Neuronal stem cell (in vitro differentiated cells): ENCODE data around the gene TREML4.

ENCODE experiments used
- DNase-seq: peaks from one replicate; pipeline ENCODE4 v3.0.0-alpha.2; 2013; ENCODE audit warnings: low spot score
- H2AFZ ChIP-seq: one replicate; pipeline ENCODE4 v1.6.1; 2013; ENCODE audit warnings: mild to moderate bottlenecking, low read length, inconsistent platforms
- H2AK5ac ChIP-seq: 2 replicates; pipeline ENCODE4 v1.6.1; 2013; ENCODE audit warnings: low read depth, mild to moderate bottlenecking, inconsistent platforms, low read length, moderate library complexity, mixed read lengths
- H2BK120ac ChIP-seq: 2 replicates; pipeline ENCODE4 v1.6.1; 2013; ENCODE audit warnings: low read depth, mild to moderate bottlenecking, inconsistent platforms, low read length, moderate library complexity, mixed read lengths
- H2BK12ac ChIP-seq: one replicate; pipeline ENCODE4 v1.6.1; 2013; ENCODE audit warnings: low read length, inconsistent platforms
- H2BK15ac ChIP-seq: 2 replicates; pipeline ENCODE4 v1.6.1; 2013; ENCODE audit warnings: mild to moderate bottlenecking, low read length, inconsistent platforms, mixed read lengths
- H2BK5ac ChIP-seq: one replicate; pipeline ENCODE4 v1.6.1; 2013; ENCODE audit warnings: inconsistent platforms, mild to moderate bottlenecking, low read length, moderate library complexity
- H3K14ac ChIP-seq: one replicate; pipeline ENCODE4 v1.6.1; 2013; ENCODE audit warnings: low read length, inconsistent platforms
- H3K18ac ChIP-seq: 2 replicates; pipeline ENCODE4 v1.6.1; 2013; ENCODE audit warnings: low read length, inconsistent platforms
- H3K23ac ChIP-seq: 2 replicates; pipeline ENCODE4 v1.6.1; 2013; ENCODE audit warnings: low read depth, mild to moderate bottlenecking, mixed read lengths, low read length, inconsistent platforms; ENCODE audit not compliant: poor library complexity
- H3K27ac ChIP-seq: replicated peaks from 3 replicates; pipeline ENCODE4 v1.5.1; 2013; ENCODE audit warnings: low read length, inconsistent platforms
- H3K27me3 ChIP-seq, 3 experiments: 2 replicates each; pipeline ENCODE4 v1.6.1; 2013; ENCODE audit warnings: low read length in 3 of 3, mild to moderate bottlenecking in 2 of 3, inconsistent platforms in 1 of 3, low read depth in 1 of 3, mixed read lengths in 1 of 3, moderate library complexity in 1 of 3; ENCODE audit not compliant: control insufficient read depth in 3 of 3, insufficient read depth in 3 of 3
- H3K36me3 ChIP-seq, 2 donors: replicated peaks in 1 of 2; 2 replicates each; pipeline ENCODE4 v1.6.1; 2013; ENCODE audit warnings: low read length in 2 of 2; ENCODE audit not compliant: control insufficient read depth in 2 of 2, insufficient read depth in 2 of 2
- H3K4ac ChIP-seq: 2 replicates; pipeline ENCODE4 v1.6.1; 2013; ENCODE audit warnings: inconsistent platforms, mild to moderate bottlenecking, low read length, moderate library complexity
- H3K4me1 ChIP-seq, 2 donors: 1 replicate in 1 of 2; 2 replicates in 1 of 2; pipeline ENCODE4 v1.6.1; 2013; ENCODE audit warnings: low read length in 2 of 2, low read depth in 1 of 2; ENCODE audit not compliant: control insufficient read depth in 2 of 2, insufficient read depth in 1 of 2
- H3K4me2 ChIP-seq: one replicate; pipeline ENCODE4 v1.6.1; 2013; ENCODE audit warnings: mild to moderate bottlenecking, low read length, inconsistent platforms; ENCODE audit not compliant: insufficient read depth, poor library complexity, severe bottlenecking
- H3K4me3 ChIP-seq, 2 donors: 2 replicates each; pipeline ENCODE4 v1.5.1; 2013; ENCODE audit warnings: low read length in 2 of 2, mild to moderate bottlenecking in 2 of 2, inconsistent platforms in 1 of 2, moderate library complexity in 1 of 2
- H3K79me1 ChIP-seq: one replicate; pipeline ENCODE4 v1.6.1; 2013; ENCODE audit warnings: low read depth, mild to moderate bottlenecking, inconsistent platforms, low read length, moderate library complexity
- H3K9ac ChIP-seq: one replicate; pipeline ENCODE4 v1.6.1; 2013; ENCODE audit warnings: mild to moderate bottlenecking, low read depth, low read length, inconsistent platforms; ENCODE audit not compliant: poor library complexity
- H3K9me3 ChIP-seq, 2 donors: replicated peaks in 1 of 2; 2 replicates each; pipeline versions ENCODE3 to v1.6.1; 2013; ENCODE audit warnings: low read length in 2 of 2, mild to moderate bottlenecking in 2 of 2, inconsistent platforms in 1 of 2, low read depth in 1 of 2, mixed read lengths in 1 of 2, moderate library complexity in 1 of 2; ENCODE audit not compliant: control insufficient read depth in 2 of 2, insufficient read depth in 1 of 2
- H4K8ac ChIP-seq: one replicate; pipeline ENCODE4 v1.6.1; 2013; ENCODE audit warnings: low read depth, mild to moderate bottlenecking, inconsistent platforms, low read length, moderate library complexity
- H4K91ac ChIP-seq: one replicate; pipeline ENCODE4 v1.6.1; 2013; ENCODE audit warnings: low read length, low read depth, mild to moderate bottlenecking, inconsistent platforms; ENCODE audit not compliant: poor library complexity
- WGBS, 2 donors: extraction: QIAGEN DNeasy Blood & Tissue Kit; methylation state at CpG; one replicate each; pipeline ENCODE4 v1.1.7; 2013; ENCODE audit warnings: missing lambda C conversion rate in 2 of 2, mixed read lengths in 1 of 2; ENCODE audit not compliant: insufficient read length in 2 of 2, insufficient replicate concordance in 1 of 2; ENCODE audit errors: extremely low coverage in 2 of 2; 5-methylcytosine and 5-hydroxymethylcytosine counted together

TREML4 gene

GRCh38 chr6:41277605-41278004, 49.5 kb downstream of the TREML4 start:
- Histone ChIP-seq H3K9me3 (no peaks in the 10 kb centered on the region), H2BK5ac (no peak overlapping the region), H3K14ac (no peak overlapping the region), H3K4me1 (no peaks in the 10 kb centered on the region), H3K4me3 (no peak overlapping the region), H2BK15ac (no peak overlapping the region), H3K9ac (peak overlapping the region; percentile 5), H3K4ac (no peak overlapping the region), H3K23ac (no peak overlapping the region), H3K36me3 (no peaks in the 10 kb centered on the region), H4K8ac (no peak overlapping the region), H2AFZ (no peak overlapping the region), H3K79me1 (no peaks in the 10 kb centered on the region), H2AK5ac (no peak overlapping the region), H3K27ac (no peak overlapping the region), H3K18ac (no peak overlapping the region), H3K27me3 (peaks cover 0 to 13% (median 0%) of the 10 kb centered on the region in 3 experiments), H4K91ac (no peak overlapping the region), H2BK12ac (no peak overlapping the region), H2BK120ac (no peak overlapping the region), H3K4me2 (no peak overlapping the region)
- no peak for DNase-seq
- no CpG with 5 or more reads among the region's 2 CpGs for WGBS, 2 donors

GRCh38 chr6:41278699-41279405, 50.7 kb downstream of the TREML4 start:
- no peaks in the 10 kb centered on the region for H3K9me3 ChIP-seq
- no peak overlapping the region for H3K4me2 ChIP-seq
- H2AK5ac ChIP-seq: no peak overlapping the region
- no peak overlapping the region for H4K91ac ChIP-seq
- no peak overlapping the region for H3K14ac ChIP-seq
- no peak overlapping the region for H2BK15ac ChIP-seq
- no peak overlapping the region for H3K18ac ChIP-seq
- no peak overlapping the region for H4K8ac ChIP-seq
- H2BK12ac ChIP-seq: no peak overlapping the region
- peaks cover 0 to 13% (median 0%) of the 10 kb centered on the region in 3 experiments for H3K27me3 ChIP-seq
- H3K23ac ChIP-seq: no peak overlapping the region
- no peak overlapping the region for H2BK120ac ChIP-seq
- H3K4me1 ChIP-seq: no peaks in the 10 kb centered on the region
- no peaks in the 10 kb centered on the region for H3K79me1 ChIP-seq
- no CpG with 5 or more reads among the region's 10 CpGs for WGBS, 2 donors
- no peak overlapping the region for H3K4ac ChIP-seq
- peak overlapping the region; percentile 56 for H2AFZ ChIP-seq
- no peak overlapping the region for H3K4me3 ChIP-seq
- no peaks in the 10 kb centered on the region for H3K36me3 ChIP-seq
- H3K9ac ChIP-seq: no peak overlapping the region
- no peak overlapping the region for H3K27ac ChIP-seq
- DNase-seq: peak; percentile 30
- no peak overlapping the region for H2BK5ac ChIP-seq

- H3K4me1 ChIP-seq: no peaks in the 10 kb centered on the region
- H3K4ac ChIP-seq: no peak overlapping the region
- peaks cover 0 to 6% (median 0%) of the 10 kb centered on the region in 3 experiments for H3K27me3 ChIP-seq
- no peak overlapping the region for H3K9ac ChIP-seq
- H3K9me3 ChIP-seq: no peaks in the 10 kb centered on the region
- H2BK12ac ChIP-seq: no peak overlapping the region
- H2AK5ac ChIP-seq: no peak overlapping the region
- no peak for DNase-seq
- H2BK15ac ChIP-seq: no peak overlapping the region
- no peak overlapping the region for H2BK5ac ChIP-seq
- no peaks in the 10 kb centered on the region for H3K36me3 ChIP-seq
- H4K8ac ChIP-seq: no peak overlapping the region
- no peak overlapping the region for H3K27ac ChIP-seq
- no peak overlapping the region for H2BK120ac ChIP-seq
- H3K4me3 ChIP-seq: no peak overlapping the region
- H3K4me2 ChIP-seq: no peak overlapping the region
- no peak overlapping the region for H3K23ac ChIP-seq
- no CpG with 5 or more reads among the region's 1 CpG for WGBS, 2 donors
- no peak overlapping the region for H3K14ac ChIP-seq
- H4K91ac ChIP-seq: no peak overlapping the region
- H3K18ac ChIP-seq: no peak overlapping the region
- H3K79me1 ChIP-seq: no peaks in the 10 kb centered on the region
- no peak overlapping the region for H2AFZ ChIP-seq
These were observed 52.4 kb downstream of the TREML4 start for GRCh38 chr6:41280381-41281057.

- Histone ChIP-seq H3K4me2 (no peak overlapping the region), H3K36me3 (no peaks in the 10 kb centered on the region), H4K91ac (no peak overlapping the region), H3K9me3 (no peaks in the 10 kb centered on the region), H3K27me3 (no peaks in the 10 kb centered on the region), H3K4me3 (no peak overlapping the region), H3K4ac (no peak overlapping the region), H3K9ac (no peak overlapping the region), H3K14ac (no peak overlapping the region), H3K18ac (no peak overlapping the region), H4K8ac (no peak overlapping the region), H3K79me1 (no peaks in the 10 kb centered on the region), H2BK5ac (no peak overlapping the region), H2BK15ac (no peak overlapping the region), H2AFZ (no peak overlapping the region), H2BK12ac (no peak overlapping the region), H3K4me1 (no peaks in the 10 kb centered on the region), H3K27ac (no peak overlapping the region), H2BK120ac (no peak overlapping the region), H3K23ac (no peak overlapping the region), H2AK5ac (no peak overlapping the region)
- DNase-seq: no peak
- no CpG with 5 or more reads among the region's 3 CpGs for WGBS, 2 donors
These were observed 55.5 kb downstream of the TREML4 start for GRCh38 chr6:41283600-41283999.
